T-helper 17 cell (primary cell): Measurements from ENCODE around the gene KANSL1. TPM values are rescaled to one million over a fixed set of nuclear protein-coding genes. Genes with fewer than 3 reads are reported as not detected.
"Not testable (repeated sequence)": the region's sequence is repeated elsewhere in the genome, so short reads cannot be mapped to it uniquely, and the experiment has no call there.

Source experiments
- ATAC-seq: fragments of 150-1000 bp; cut with Tn5 transposase; 2 replicates; pipeline ENCODE4 v1.10.0; 2021; ENCODE audit warnings: mild to moderate bottlenecking, moderate library complexity
- DNase-seq, 3 donors: peaks; one replicate each; pipeline versions ENCODE4 v3.0.0 to v3.0.0-alpha.2; 2020 to 2021
- H3K9me3 ChIP-seq: one replicate; pipeline ENCODE4 v1.7.0; 2013; ENCODE audit warnings: low read length, mild to moderate bottlenecking; ENCODE audit not compliant: control insufficient read depth, poor library complexity, severe bottlenecking
- H3K27ac Mint-ChIP-seq: one replicate; pipeline ENCODE4 v1.8.0; 2022; ENCODE audit warnings: mild to moderate bottlenecking, moderate library complexity, mixed read lengths
- H3K27me3 Mint-ChIP-seq: one replicate; pipeline ENCODE4 v1.8.0; 2022; ENCODE audit warnings: mixed read lengths
- H3K36me3 Mint-ChIP-seq: one replicate; pipeline ENCODE4 v1.8.0; 2022; ENCODE audit warnings: low read depth, mixed read lengths
- H3K4me1 Mint-ChIP-seq: one replicate; pipeline ENCODE4 v1.8.0; 2022; ENCODE audit warnings: mild to moderate bottlenecking, mixed read lengths
- H3K4me3 Mint-ChIP-seq: one replicate; pipeline ENCODE4 v1.8.0; 2022; ENCODE audit warnings: mild to moderate bottlenecking, moderate library complexity, mixed read lengths
- total RNA-seq, 4 donors: library from RNA in 2 of 4; stranded (reverse) in 2 of 4; gene quantifications; one replicate each; pipeline ENCODE4 v1.2.3 and lab custom pipeline; 2022 to 2026

Gene KANSL1
- total RNA-seq, 2 donors from 2014 or later = 142 to 187 TPM

DNA sequence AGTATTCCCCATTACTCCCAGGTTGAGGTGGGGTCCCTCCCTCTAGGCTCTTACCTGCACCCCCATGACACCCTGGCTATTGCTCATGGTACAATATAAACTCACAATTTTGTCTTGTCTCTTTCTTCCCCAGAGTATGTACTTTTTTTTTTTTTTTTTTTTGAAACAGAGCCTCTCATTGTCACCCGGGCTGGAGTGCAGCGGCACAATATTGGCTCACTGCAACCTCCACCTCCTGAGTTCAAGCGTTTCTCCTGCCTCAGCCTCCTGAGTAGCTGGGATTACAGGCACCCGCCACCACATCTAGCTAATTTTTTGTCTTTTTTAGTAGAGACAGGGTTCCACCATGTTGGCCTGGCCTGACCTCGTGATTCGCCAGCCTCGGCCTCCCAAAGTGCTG, 8.5 kb downstream of the KANSL1 start:
- Mint-ChIP-seq H3K36me3 (peaks cover 8% of the 10 kb centered on the region), H3K4me3 (peak overlapping the region; percentile 77), H3K27me3 (no peaks in the 10 kb centered on the region), H3K27ac (peak overlapping the region; percentile 88), H3K4me1 (peaks cover 83% of the 10 kb centered on the region)
- DNase-seq = no peak
- ATAC-seq = no peak
- no peaks in the 10 kb centered on the region for H3K9me3 ChIP-seq

DNA sequence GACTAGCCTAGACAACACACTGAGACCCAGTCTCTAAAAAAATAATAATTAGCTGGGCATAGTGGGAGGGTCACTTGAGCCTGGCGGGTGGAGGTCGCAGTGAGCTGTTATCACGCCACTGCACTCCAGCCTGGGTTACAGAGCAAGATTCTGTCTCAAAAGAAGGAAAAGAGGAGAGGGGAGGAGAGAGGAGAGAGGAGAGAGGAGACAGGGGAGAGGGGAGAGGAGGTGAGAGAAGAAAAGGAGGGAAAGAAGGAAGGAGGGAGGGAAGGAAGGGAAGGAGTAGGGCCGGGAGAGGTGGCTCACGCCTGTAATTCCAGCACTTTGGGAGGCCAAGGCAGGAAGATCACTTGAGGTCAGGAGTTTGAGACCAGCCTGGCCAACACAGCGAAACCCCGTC, 9.8 kb downstream of the KANSL1 start:
- Mint-ChIP-seq H3K27ac (peak overlapping the region; percentile 88), H3K4me1 (peaks cover 86% of the 10 kb centered on the region), H3K4me3 (peak overlapping the region; percentile 47)
- H3K27me3 Mint-ChIP-seq, H3K9me3 ChIP-seq, ATAC-seq, H3K36me3 Mint-ChIP-seq, DNase-seq: not testable (repeated sequence)

DNA sequence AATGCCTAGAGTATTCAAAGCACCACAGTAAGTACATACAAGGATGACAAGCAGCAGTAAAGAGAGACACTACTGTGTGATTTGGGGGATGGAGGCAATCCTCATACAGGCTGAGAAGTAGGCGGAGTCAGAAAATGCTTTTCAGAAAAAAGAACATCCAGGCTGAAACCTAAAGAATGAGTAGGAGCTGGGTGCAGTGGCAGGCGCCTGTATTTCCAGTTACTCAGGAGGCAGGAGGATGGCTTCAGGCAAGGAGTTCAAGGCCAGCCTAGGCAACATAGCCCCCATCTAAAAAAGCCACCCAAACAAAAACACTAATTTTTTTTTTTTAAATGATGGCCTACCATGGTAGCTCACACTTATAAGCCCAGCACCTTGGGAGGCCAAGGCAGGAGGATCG, 10.3 kb downstream of the KANSL1 start:
- H3K36me3 Mint-ChIP-seq = peaks cover 6% of the 10 kb centered on the region
- ATAC-seq (no peak), DNase-seq (no peak)
- peaks cover 86% of the 10 kb centered on the region for H3K4me1 Mint-ChIP-seq
- H3K27me3 Mint-ChIP-seq = no peaks in the 10 kb centered on the region
- peak overlapping the region; percentile 74 for H3K4me3 Mint-ChIP-seq
- peak overlapping the region; percentile 88 for H3K27ac Mint-ChIP-seq
- H3K9me3 ChIP-seq = no peaks in the 10 kb centered on the region

DNA sequence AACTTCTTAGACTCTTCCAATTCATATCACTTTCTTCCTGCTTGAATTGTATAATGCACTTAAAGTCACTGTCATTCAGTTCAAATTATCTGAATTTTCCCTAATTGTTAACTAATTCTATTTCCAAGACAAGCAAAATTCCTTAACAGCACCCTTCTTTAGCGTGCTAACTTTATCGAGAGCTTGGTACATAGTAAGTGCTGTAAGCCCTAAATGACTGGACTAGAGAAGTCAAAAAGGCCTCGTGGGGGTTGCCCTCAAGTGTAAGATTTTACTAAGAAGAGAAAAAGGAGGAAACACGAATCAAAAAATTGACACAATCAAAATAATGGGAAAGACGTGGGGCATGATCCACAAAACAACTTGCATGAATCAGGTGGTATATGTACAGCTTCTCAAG, 11.3 kb downstream of the KANSL1 start:
- peak overlapping the region; percentile 88 for H3K27ac Mint-ChIP-seq
- DNase-seq (no peak), ATAC-seq (no peak)
- H3K4me1 Mint-ChIP-seq = peaks cover 86% of the 10 kb centered on the region
- peak overlapping the region; percentile 55 for H3K4me3 Mint-ChIP-seq
- H3K9me3 ChIP-seq = no peaks in the 10 kb centered on the region
- no peaks in the 10 kb centered on the region for H3K27me3 Mint-ChIP-seq
- peaks cover 5% of the 10 kb centered on the region for H3K36me3 Mint-ChIP-seq

DNA sequence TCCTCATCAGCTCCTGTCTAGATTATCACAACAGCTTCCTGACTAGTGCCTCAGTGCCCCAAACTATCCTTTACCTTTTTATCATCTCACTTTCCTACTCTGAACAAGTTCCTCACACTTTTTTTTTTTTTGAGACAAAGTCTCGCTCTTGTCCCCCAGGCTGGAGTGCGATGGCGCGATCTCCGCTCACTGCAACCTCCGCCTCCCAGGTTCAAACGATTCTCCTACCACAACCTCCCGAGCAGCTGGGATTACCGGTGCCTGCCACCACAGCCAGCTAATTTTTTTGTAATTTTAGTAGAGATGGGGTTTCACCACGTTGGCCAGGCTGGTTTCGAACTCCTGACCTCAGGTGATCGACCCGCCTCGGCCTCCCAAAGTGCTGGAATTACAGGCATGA, 11.9 kb downstream of the KANSL1 start:
- DNase-seq, ATAC-seq, H3K27me3 Mint-ChIP-seq, H3K36me3 Mint-ChIP-seq, H3K9me3 ChIP-seq: not testable (repeated sequence)
- peaks cover 89% of the 10 kb centered on the region for H3K4me1 Mint-ChIP-seq
- peak overlapping the region; percentile 88 for H3K27ac Mint-ChIP-seq
- peak overlapping the region; percentile 28 for H3K4me3 Mint-ChIP-seq

DNA sequence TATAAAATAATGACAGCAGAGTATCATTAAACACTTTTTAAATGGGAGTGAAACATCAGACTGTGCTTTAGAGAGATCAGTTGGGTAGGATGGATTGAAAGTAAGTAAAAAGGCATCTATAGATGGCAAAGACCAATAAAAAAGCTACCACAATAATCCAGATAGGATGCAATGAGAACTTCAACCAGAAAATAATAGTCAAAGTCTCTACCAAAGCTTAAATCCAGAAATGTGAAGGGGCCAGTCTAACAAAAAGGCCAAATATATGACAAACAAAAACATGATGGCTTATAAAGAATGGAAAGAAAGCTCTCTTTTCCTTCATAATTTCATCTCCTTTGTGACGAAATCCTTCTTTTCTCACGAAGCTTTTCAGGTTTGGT, 12.3 kb downstream of the KANSL1 start:
- Mint-ChIP-seq H3K27me3 (no peaks in the 10 kb centered on the region), H3K36me3 (peaks cover 5% of the 10 kb centered on the region), H3K27ac (peak overlapping the region; percentile 88), H3K4me1 (peaks cover 91% of the 10 kb centered on the region), H3K4me3 (peak overlapping the region; percentile 28)
- DNase-seq (no peak), ATAC-seq (no peak)
- H3K9me3 ChIP-seq = no peaks in the 10 kb centered on the region

DNA sequence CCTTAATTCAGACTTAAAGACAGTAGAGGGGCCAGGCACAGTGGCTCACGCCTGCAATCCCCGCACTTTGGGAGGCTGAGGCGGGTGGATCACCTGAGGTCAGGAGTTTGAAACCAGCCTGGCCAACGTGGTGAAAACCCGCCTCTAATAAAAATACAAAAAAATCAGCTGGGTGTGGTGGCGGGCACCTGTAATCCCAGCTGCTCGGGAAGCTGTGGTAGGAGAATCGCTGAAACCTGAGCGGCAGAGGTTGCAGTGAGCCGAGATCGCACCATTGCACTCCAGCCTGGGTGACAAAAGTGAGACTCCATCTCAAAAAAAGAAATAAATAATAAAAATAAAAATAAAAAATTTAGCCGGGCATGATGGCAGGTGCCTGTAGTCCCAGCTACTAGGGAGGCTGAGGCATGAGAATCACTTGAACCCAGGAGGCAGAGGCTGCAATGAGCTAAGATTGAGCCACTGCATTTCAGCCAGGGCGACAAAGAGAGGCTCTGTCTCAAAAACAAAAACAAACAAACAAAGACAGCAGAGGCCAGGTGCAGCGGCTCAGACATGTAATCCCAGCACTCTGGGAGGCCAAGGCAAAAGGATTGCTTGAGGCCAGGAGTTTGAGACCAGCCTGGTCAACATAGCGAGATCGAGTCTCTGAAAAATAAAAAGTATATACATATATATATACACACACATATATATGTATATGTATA, 12.9 kb downstream of the KANSL1 start:
- not testable (repeated sequence) for H3K27me3 Mint-ChIP-seq, H3K36me3 Mint-ChIP-seq, ATAC-seq, H3K9me3 ChIP-seq, DNase-seq
- peak overlapping the region; percentile 25 for H3K4me3 Mint-ChIP-seq
- peaks cover 88% of the 10 kb centered on the region for H3K4me1 Mint-ChIP-seq
- H3K27ac Mint-ChIP-seq = peak overlapping the region; percentile 88

DNA sequence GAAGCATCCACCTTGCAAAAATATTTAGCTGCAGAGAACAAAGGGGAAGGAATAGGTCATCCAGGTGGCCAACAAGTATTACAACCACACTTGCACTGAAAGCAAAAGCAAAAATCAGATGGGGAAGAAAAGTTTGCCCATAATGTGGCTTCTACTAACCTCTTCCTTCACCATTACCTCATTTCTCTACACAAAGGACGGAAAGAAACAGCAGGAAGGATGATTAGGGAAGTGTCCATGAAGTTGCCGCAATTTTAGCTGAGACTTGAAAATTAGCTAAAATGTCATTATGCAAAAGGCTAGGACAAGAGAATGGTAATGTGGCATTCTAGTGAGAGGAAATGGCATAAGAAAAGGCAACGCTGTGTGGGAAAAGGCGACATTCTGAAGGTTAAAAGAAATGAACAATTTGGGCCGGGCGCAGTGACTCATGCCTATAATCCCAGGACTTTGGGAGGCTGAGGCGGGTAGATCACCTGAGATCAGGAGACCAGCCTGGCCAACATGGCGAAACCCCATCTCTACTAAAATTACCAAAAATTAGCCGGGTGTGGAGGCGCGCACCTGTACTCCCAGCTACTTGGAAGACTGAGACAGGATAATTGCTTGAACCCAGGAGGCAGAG, 13.7 kb downstream of the KANSL1 start:
- H3K4me1 Mint-ChIP-seq = peaks cover 82% of the 10 kb centered on the region
- H3K27ac Mint-ChIP-seq = peak overlapping the region; percentile 88
- DNase-seq = no peak
- H3K9me3 ChIP-seq = no peaks in the 10 kb centered on the region
- no peaks in the 10 kb centered on the region for H3K27me3 Mint-ChIP-seq
- ATAC-seq = peak; percentile 36
- H3K36me3 Mint-ChIP-seq = peaks cover 4% of the 10 kb centered on the region
- H3K4me3 Mint-ChIP-seq = peak overlapping the region; percentile 73

DNA sequence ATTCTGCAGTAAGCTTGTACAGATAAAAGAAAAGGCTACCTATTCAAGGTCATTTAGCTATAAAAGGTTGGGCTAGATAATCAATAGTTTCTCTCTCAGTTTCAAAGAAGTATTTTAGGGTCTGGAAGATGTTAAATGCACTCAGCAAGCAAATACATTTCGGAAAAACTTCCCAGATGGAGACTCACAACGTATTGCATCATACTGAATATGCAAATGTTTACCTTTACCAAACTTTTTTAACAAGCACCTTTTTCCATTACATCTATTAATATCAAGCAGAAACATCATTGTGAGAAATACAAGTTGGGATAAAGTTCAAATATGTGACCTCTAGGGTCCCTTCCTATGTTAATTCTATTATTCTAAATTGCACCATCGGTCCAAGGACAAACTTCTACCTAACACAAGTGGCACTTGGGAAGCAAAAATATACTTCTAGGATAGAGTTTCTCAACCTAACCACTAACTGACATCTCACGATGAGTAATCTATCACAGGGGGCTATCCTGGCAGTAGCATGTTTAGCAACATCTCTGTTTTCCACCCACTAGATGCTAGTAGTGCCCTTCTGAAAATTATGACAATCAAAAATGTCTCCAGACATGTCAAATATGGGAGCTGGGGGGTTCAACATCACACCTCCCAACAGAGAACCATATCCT, 14.5 kb downstream of the KANSL1 start:
- ATAC-seq (no peak), DNase-seq (no peak)
- peak overlapping the region; percentile 73 for H3K4me3 Mint-ChIP-seq

DNA sequence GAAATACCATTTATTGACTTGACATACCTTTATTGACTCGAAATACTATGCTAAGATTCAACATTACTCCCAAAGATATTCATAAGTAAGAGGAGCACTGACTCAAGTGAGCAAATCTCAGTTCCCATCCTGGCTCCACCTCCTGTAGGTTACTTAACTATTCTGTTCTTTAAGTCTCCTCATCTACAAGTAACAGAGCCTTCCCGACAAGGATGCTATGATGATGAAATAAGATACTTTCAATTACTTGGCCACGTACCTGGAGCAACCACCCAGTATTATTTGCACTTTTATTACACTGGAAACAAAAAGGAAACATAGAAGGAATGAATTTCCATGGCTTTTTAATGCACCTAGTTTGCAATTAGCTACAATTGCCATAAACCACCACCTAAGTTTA, 16.3 kb downstream of the KANSL1 start:
- H3K27me3 Mint-ChIP-seq = no peaks in the 10 kb centered on the region
- no peaks in the 10 kb centered on the region for H3K9me3 ChIP-seq
- peaks cover 3% of the 10 kb centered on the region for H3K36me3 Mint-ChIP-seq
- peak overlapping the region; percentile 88 for H3K27ac Mint-ChIP-seq
- DNase-seq (no peak), ATAC-seq (no peak)
- peaks cover 80% of the 10 kb centered on the region for H3K4me1 Mint-ChIP-seq
- peak overlapping the region; percentile 45 for H3K4me3 Mint-ChIP-seq

More for the DNA sequence above, 14.5 kb downstream of the KANSL1 start:
- H3K4me1 Mint-ChIP-seq = peaks cover 80% of the 10 kb centered on the region
- peak overlapping the region; percentile 88 for H3K27ac Mint-ChIP-seq
- H3K36me3 Mint-ChIP-seq = peaks cover 2% of the 10 kb centered on the region
- no peaks in the 10 kb centered on the region for H3K9me3 ChIP-seq
- H3K27me3 Mint-ChIP-seq = no peaks in the 10 kb centered on the region

DNA sequence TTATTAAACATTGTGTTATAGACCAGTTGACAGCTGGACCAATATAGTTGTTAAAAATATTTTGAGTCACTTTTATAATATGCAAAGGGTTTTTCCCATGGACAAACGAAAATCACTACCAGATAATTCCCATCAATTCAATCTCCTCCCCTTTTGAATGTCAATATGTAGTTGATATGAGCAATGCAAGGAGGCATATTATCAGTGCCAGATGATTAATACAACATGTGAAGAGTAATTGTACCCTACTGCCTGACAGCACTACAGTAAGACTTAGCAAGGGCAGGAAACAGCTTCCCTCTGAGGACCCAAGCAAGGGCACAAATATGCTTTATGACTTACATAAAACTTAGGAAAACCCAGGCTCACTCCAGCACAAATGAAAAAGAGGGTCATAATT, 17.3 kb downstream of the KANSL1 start:
- ATAC-seq = no peak
- H3K4me1 Mint-ChIP-seq = peaks cover 80% of the 10 kb centered on the region
- DNase-seq = no peak
- H3K36me3 Mint-ChIP-seq = peaks cover 6% of the 10 kb centered on the region
- H3K27me3 Mint-ChIP-seq = no peaks in the 10 kb centered on the region
- peak overlapping the region; percentile 88 for H3K27ac Mint-ChIP-seq
- no peaks in the 10 kb centered on the region for H3K9me3 ChIP-seq
- no peak overlapping the region for H3K4me3 Mint-ChIP-seq

DNA sequence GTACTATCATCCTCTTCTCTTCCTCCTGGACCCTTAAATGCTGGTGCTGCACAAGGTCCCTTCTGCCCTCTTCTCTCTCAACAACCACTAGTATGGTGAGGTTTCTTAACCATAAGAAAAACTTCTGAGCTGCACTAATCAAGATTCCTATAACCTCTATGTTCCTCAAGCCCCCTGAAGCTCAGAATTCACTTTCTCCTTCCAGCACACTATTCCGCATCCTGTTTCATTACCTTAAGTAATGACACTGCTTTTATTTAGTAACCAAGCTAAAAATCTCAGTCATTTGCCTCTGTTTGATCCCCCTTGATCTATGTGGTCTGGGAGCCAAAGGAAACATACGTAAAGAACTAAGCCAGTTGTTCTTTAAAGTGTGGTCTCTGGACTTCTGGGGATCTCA, 20.1 kb downstream of the KANSL1 start:
- H3K27ac Mint-ChIP-seq = peak overlapping the region; percentile 92
- DNase-seq = no peak
- no peaks in the 10 kb centered on the region for H3K27me3 Mint-ChIP-seq
- no peak for ATAC-seq
- peaks cover 15% of the 10 kb centered on the region for H3K36me3 Mint-ChIP-seq
- peak overlapping the region; percentile 73 for H3K4me3 Mint-ChIP-seq
- H3K4me1 Mint-ChIP-seq = peaks cover 81% of the 10 kb centered on the region
- H3K9me3 ChIP-seq = no peaks in the 10 kb centered on the region

DNA sequence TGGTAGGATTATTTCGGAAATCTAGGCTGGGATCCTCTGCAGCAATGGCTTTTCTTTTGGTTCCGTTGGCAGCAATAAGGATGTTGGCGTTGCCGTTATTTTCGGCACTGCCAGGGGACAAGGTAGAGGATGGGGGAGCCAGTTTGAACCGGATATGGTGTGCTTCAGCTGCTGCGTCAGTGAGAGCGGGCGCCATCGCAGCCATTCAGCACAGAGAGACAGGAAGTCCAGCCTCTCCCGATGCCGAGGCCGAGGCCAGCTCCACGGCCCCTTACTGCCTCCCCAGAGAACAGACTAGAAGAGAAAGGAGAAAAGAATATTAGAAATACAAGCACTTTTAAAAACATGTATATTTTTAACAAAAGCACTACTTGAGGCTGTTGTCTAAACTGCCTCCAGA, 21.3 kb downstream of the KANSL1 start:
- Mint-ChIP-seq H3K27ac (peak overlapping the region; percentile 92), H3K27me3 (no peaks in the 10 kb centered on the region), H3K36me3 (peaks cover 15% of the 10 kb centered on the region), H3K4me1 (peaks cover 82% of the 10 kb centered on the region), H3K4me3 (peak overlapping the region; percentile 65)
- DNase-seq (no peak), ATAC-seq (peak; percentile 55)
- H3K9me3 ChIP-seq = no peaks in the 10 kb centered on the region
